Right forelimb (tissue), 1 donor: ENCODE results near the gene MST1R.
"Not testable (repeated sequence)": the region's sequence is repeated elsewhere in the genome, so short reads cannot be mapped to it uniquely, and the experiment has no call there.

Source experiments
- DNase-seq: peaks from one replicate; pipeline ENCODE4 v3.0.0-alpha.2; 2018

The MST1R gene

GRCh38 chr3:49911124-49911420 is 7.4 kb upstream of the MST1R start:
- DNase-seq, result no peak

DNA sequence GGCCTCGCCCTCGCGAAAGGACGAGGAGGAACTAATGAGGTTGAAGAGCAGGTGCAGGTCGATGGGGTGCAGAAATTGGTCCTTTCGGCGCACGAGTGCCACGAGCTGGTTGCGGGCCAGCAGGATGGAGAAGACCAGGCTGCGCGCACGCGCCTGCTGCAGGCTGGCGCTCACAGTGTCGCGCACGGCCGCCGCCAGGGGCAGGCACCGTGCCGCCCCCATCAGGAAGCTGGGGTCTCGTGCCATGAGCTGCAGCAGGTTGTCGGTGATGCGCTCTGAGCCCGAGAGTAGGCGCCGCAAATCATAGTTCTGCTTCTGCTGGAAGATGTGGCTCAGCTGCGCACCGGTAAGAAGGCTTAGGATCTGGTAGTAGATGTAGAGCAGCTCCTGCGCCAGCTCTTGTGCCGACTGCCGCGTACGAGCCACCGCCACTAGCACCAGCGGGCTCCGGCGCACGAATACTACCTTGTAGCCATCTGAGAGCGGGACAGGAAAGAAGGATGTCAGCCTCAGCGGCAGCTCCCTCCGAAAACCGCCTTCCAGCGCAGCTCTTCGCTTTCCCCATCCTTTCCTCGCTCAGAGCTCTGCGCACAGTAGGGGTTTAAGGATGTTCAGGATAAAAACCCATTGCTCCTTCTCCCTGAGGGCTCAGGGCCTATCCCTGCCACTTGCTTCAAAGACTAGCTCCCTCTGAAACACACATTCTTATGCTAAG is 6.9 kb upstream of the MST1R start:
- no peak for DNase-seq

- no peak for DNase-seq
Measured at GRCh38 chr3:49908373-49909199, 4.9 kb upstream of the MST1R start.

- no peak for DNase-seq
Measured at GRCh38 chr3:49906073-49906743, 2.5 kb upstream of the MST1R start.

GRCh38 chr3:49904448-49904847 is 775 bp upstream of the MST1R start:
- DNase-seq, result not testable (repeated sequence)

DNA sequence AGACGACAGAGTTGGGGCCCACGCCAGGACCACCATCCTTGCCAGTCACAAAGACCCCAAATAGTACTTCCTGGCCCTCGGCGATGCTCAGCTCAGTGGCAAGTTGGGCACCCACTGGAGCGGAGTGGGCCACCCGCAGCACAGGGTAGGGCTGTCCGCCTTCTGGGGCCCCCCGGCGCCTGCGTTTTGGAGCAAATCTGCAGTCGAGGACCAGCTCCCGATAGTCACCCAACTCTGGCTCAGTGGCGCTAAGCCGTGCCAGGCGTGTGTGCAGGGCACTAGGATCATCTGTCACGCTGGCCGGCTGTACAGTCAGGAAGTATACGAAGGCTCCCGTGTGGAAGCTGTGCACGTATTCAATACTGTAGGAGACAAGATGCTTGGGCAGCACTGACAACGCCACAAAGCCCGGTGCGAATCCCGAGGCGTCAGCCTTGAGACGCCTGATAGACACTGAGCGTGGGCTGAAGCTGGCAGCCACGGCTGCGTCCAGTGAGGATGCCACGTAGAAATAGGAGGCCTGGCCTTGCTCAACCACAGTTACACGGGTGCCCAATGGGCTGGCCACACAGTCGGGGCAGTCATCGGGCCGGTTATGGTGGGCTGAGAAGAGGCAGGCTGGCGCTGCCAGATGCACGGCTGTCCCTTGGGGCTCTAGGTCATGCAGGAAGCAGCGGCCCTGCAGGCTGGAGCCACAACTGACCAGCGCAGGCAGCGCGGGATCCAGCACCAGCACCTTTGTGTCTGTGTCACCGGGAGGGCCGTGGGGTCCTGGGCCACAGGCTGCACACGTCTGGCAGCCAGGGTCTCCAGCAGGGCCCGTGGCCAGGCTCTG is 945 bp downstream of the MST1R start:
- no peak for DNase-seq

DNA sequence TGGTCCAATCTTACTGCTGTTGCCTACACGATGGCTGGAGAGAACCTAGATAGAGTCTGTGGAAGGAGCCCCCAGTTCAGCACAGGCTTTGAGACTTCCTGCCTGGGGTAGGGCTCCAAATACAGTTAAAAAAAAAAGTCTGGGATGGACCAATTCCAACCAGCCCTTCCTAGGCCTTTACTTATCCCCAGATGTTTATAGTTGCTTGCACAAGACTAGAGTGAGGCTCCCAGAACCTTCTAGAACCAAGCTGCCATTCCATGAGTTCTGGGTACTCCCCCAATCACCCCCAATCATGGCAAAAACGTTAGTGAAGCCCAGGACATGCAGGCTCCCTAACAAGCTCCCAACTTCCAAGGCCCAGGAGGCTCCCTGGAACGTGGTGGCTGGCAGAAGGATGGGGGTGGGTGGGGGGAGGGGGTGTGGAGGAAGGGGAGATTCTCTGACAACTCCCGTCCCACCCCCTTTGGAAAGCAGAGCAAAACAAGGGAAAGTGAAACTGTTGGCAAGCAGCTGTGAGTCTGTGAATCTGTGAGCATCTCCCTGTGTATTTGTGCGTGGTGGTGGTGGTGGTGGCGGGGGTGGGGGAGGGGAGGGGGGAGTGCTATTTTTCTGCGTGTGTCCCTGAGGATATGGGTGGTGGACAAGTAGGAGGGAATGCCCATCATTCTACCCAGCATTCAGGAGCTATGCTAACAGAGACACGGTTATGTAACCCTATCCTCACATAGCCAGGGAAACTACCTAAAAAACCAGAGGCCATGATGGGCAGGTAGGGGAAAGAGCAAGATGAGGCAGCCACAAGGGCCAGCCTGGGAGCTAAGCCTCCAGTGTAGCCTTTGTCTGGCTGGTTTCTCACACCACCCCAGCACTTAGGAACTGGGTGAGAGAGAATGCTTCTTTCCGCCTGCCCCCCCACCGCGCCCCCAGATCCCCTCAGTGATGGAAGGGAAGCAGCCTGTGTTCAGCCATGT is 2.0 kb downstream of the MST1R start:
- DNase-seq, result no peak

DNA sequence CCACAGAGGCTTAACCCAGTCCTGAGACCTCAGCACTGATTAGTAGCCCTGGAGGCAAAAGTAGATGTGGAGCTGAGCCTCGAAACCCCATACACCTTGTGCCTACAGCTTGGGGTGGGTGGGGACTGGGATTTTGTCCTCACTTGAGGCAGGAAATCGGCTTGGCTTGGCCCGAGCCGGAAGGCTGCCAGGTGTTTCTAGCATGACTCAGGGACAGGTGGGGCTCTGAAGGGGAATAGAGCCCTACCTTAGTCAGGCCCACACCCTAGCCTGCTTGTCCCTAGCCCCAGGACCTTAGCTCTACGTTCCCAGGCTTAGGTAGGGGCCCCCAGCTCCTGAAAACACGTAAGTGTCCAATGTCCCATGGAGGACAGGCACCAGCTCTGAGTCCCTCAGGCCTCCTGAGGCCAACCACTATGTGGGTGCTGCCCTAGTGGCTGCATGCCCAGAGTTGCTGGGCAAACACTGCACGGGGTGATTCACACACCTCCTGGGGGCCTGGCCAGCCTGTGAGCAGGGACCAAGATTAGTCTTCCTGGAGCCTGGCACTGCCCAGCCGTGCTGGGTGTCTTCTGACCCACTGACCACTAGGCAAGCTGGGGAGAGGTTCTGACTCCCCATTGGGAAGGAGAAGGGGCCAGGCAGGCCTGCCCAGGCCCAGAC is 3.1 kb downstream of the MST1R start:
- DNase-seq, result no peak

DNA sequence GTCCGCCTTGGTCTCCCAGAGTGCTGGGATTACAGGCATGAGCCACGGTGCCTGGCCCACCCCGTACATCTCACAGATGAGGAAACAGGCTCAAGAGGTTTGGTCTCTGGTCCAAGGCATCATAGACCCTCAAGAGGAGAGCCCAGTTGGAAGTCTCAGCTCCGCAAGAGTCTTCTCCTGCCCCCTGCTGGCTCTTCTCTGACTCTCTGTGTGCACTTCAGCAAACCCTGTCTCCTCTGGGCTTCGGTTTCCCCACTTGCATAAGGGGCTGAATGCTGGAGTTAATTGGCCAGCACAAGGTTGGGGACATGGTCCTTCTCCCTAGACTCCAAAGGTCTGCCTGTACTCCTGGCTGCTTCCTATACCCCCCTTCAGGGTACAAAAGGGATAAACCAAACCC is 3.9 kb downstream of the MST1R start:
- no peak for DNase-seq

- no peak for DNase-seq
Measured at GRCh38 chr3:49898991-49899390, 4.7 kb downstream of the MST1R start.

GRCh38 chr3:49896345-49896744 is 7.3 kb downstream of the MST1R start:
- no peak for DNase-seq

GRCh38 chr3:49895791-49896190 is 7.9 kb downstream of the MST1R start:
- DNase-seq, result no peak

DNA sequence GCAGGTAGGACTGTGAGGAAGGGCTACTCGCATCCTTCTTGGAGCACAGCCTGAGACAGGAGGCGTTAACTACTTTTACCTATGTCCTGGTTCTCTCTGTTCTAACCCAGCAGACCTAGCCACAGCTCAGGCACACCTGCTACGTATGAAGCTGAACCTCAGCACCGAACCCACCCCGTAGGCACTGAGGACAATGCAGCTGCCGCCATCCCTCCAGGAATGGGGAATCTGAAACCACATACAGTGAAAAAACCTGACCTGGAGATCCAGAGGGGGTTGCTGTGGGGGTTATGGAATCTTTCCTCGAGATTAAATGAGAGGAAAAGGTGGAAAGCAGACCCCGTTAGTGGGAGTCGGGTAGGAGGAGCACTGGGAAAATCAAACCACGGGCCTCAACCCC is 14.4 kb downstream of the MST1R start:
- no peak for DNase-seq

- no peak for DNase-seq
Measured at GRCh38 chr3:49886922-49887265, 16.8 kb downstream of the MST1R start.

GRCh38 chr3:49883998-49884397 is 19.7 kb downstream of the MST1R start:
- no peak for DNase-seq

- peak; percentile 63 for DNase-seq
Measured at GRCh38 chr3:49882166-49882565, 21.5 kb downstream of the MST1R start.

- DNase-seq, result no peak
Measured at GRCh38 chr3:49880581-49881315, 22.9 kb downstream of the MST1R start.

DNA sequence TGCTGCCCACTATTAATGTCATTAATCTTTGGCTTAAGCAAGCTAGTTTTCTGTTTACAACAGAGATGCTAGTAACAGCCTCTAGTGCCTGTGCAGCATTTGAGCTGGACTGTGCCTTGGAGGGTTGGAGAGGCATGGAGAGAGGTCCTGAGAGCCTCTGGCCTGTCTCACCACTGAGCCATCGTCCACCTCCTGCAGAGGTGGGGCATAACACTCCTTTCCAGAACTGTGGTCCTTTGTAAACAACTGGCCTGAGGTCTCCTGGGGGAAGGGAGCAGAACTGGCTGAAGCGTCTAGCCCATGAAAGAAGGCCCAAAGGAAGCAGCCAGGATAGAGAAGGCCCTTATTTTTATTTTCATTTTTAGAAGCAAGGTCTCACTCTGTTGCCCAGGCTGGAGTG is 24.0 kb downstream of the MST1R start:
- no peak for DNase-seq

DNA sequence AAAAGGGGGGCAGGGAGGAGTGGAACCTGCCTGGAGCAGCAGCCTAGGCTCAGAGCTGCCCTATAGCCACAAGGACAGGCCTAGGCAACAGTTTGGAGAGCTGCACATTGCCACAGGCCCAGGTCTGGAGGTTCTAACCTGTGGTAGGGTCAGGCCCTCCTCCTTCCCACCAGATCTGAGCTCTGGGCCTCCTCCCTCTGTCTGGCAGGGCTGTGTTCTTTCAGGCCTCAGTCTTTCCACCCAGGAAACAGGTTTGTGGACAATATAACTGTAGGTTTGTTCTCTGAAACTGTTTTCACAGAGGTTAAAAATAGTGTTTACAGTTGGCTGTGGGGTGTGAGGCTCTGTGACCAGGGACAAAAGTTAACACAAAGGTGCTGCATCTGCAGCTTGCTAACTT is 25.0 kb downstream of the MST1R start:
- DNase-seq, result no peak

GRCh38 chr3:49877716-49878115 is 26.0 kb downstream of the MST1R start:
- DNase-seq, result no peak

DNA sequence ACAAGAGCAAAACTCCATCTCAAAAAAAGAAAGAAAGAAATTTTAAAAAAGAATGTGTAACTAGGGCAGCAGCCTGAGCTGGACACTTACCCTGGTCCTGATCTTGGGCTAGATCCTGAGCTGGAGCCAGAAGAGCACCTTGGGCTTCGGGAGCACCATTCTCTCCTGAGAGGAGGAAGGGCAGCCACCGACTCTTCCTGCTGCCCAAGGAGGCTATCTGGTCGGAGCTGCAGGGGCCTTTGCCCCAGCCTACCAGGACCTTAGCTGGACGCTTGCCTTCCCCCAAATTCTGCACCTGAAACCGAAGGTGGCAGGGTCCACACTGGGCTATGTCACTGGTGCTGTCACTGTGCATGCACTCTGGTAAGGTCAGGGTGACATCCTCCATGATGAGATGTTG is 27.1 kb downstream of the MST1R start:
- DNase-seq, result no peak
